WTC11 (cell line): Measurements from ENCODE around the gene JMJD6. TPM values are rescaled to one million over a fixed set of nuclear protein-coding genes. Genes with fewer than 3 reads are reported as not detected.

Experiments used
- ATAC-seq: fragments of 200-7000 bp; cut with Tn5 transposase; 2 replicates; pipeline ENCODE4 v1.10.0; 2021; ENCODE audit warnings: mild to moderate bottlenecking, moderate library complexity
- CTCF ChIA-PET: fragments of 300-600 bp; sonication (Branson Sonifier 250); formaldehyde crosslinking; loops from one replicate; lab custom pipeline; 2021; ENCODE audit warnings: antibody characterized with exemption; lab: Charles Lee
- POLR2A ChIA-PET: fragments of 350-600 bp; sonication (Branson Sonifier 250); formaldehyde crosslinking; loops from one replicate; lab custom pipeline; 2021; ENCODE audit warnings: antibody characterized with exemption; lab: Charles Lee
- DNase-seq: peaks from one replicate; pipeline ENCODE4 v3.0.0; 2021; ENCODE audit warnings: low spot score
- H3K27ac Mint-ChIP-seq: 2 replicates; pipeline ENCODE4 v1.8.0; 2021; ENCODE audit warnings: mixed read lengths
- H3K27me3 Mint-ChIP-seq: 2 replicates; pipeline ENCODE4 v1.8.0; 2021; ENCODE audit warnings: low read depth, mild to moderate bottlenecking, moderate library complexity, mixed read lengths
- H3K36me3 Mint-ChIP-seq: 2 replicates; pipeline ENCODE4 v1.8.0; 2021; ENCODE audit warnings: mixed read lengths
- H3K4me1 Mint-ChIP-seq: 2 replicates; pipeline ENCODE4 v1.8.0; 2022; ENCODE audit warnings: mixed read lengths
- H3K4me3 Mint-ChIP-seq: 2 replicates; pipeline ENCODE4 v1.8.0; 2021; ENCODE audit warnings: mild to moderate bottlenecking, moderate library complexity, mixed read lengths
- H3K9me3 Mint-ChIP-seq: 2 replicates; pipeline ENCODE4 v1.8.0; 2021; ENCODE audit warnings: mixed read lengths
- CBFB ChIP-seq: sonication (generic); formaldehyde crosslinking; IDR thresholded peaks from 2 replicates; pipeline ENCODE4 v1.8.1; 2022; ENCODE audit warnings: mild to moderate bottlenecking, low read depth, missing genetic modification reagents
- CREM ChIP-seq: sonication (generic); formaldehyde crosslinking; IDR thresholded peaks from 2 replicates; pipeline ENCODE4 v1.8.1; 2022; ENCODE audit warnings: mild to moderate bottlenecking, missing genetic modification reagents, moderate library complexity
- MAX ChIP-seq: sonication (generic); formaldehyde crosslinking; IDR thresholded peaks from 2 replicates; pipeline ENCODE4 v1.8.0; 2022; ENCODE audit warnings: mild to moderate bottlenecking, missing genetic modification reagents
- MXD4 ChIP-seq: fragments of 250-450 bp; sonication (Bioruptor Pico); IDR thresholded peaks from 2 replicates; pipeline ENCODE4 v1.8.0; 2021; ENCODE audit warnings: mild to moderate bottlenecking, moderate library complexity, borderline replicate concordance
- NR1H2 ChIP-seq: sonication (generic); formaldehyde crosslinking; IDR thresholded peaks from 2 replicates; pipeline ENCODE4 v1.9.0; 2021; ENCODE audit warnings: mild to moderate bottlenecking, moderate library complexity, missing genetic modification reagents
- SMAD3 ChIP-seq: sonication (generic); formaldehyde crosslinking; IDR thresholded peaks from 2 replicates; pipeline ENCODE4 v1.8.0; 2022; ENCODE audit warnings: missing genetic modification reagents, mild to moderate bottlenecking, borderline replicate concordance
- SOX15 ChIP-seq: fragments of 250-450 bp; sonication (Bioruptor Pico); IDR thresholded peaks from 2 replicates; pipeline ENCODE4 v1.9.0; 2021; ENCODE audit warnings: mild to moderate bottlenecking
- ZNF423 ChIP-seq: fragments of 250-450 bp; sonication (Bioruptor Pico); IDR thresholded peaks from 2 replicates; pipeline ENCODE4 v2.1.2; 2022; ENCODE audit warnings: mild to moderate bottlenecking, moderate library complexity
- ZNF671 ChIP-seq: fragments of 250-450 bp; sonication (Bioruptor Pico); IDR thresholded peaks from 2 replicates; pipeline ENCODE4 v1.8.0; 2021; ENCODE audit warnings: mild to moderate bottlenecking
- total RNA-seq: library from RNA; stranded (reverse); gene quantifications from 3 replicates; pipeline ENCODE4 v1.2.3, GENCODE V29; 2021
- TF ChIP-seq, protein P1 (sequence below): sonication (generic); formaldehyde crosslinking; IDR thresholded peaks from 2 replicates; pipeline ENCODE4 v1.8.1; 2023; ENCODE audit warnings: mild to moderate bottlenecking, missing genetic modification reagents, borderline replicate concordance
- TF ChIP-seq, protein P2 (sequence below): fragments of 250-450 bp; sonication (Bioruptor Pico); IDR thresholded peaks from 2 replicates; pipeline ENCODE4 v2.1.2; 2022; ENCODE audit warnings: mild to moderate bottlenecking, moderate library complexity
- TF ChIP-seq, protein P3 (sequence below): sonication (generic); formaldehyde crosslinking; IDR thresholded peaks from 2 replicates; pipeline ENCODE4 v1.8.0; 2023; ENCODE audit warnings: missing genetic modification reagents, mild to moderate bottlenecking, borderline replicate concordance
- TF ChIP-seq, protein P4 (sequence below): sonication (generic); formaldehyde crosslinking; IDR thresholded peaks from 2 replicates; pipeline ENCODE4 v1.8.1; 2022; ENCODE audit warnings: mild to moderate bottlenecking, missing genetic modification reagents, moderate library complexity, borderline replicate concordance
- TF ChIP-seq, protein P5 (sequence below): sonication (generic); formaldehyde crosslinking; IDR thresholded peaks from 2 replicates; pipeline ENCODE4 v1.8.1; 2023; ENCODE audit warnings: mild to moderate bottlenecking, missing genetic modification reagents, moderate library complexity

Gene JMJD6
- total RNA-seq, 1 experiment from 2014 or later = 21.6 TPM

DNA sequence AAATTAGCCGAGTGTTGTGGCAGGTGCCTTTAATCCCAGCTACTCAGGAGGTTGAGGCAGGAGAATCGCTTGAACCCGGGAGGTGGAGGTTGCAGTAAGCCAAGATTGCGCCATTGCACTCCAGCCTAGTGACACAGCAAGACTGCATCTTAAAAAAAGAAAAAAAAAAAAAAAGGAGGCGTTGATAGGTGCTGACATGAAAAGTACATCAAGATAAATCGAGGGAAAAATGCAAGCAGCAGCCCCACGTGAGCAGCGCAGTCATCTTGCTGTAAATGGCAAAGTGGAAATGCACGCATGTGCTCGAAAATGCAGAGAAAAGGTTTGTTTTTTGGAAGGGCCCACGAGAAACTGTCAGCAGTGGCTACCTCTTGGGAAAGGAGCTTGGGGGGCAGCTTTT lies 36.5 kb downstream of the JMJD6 start (continued):
- TF ChIP-seq, protein P1, sequence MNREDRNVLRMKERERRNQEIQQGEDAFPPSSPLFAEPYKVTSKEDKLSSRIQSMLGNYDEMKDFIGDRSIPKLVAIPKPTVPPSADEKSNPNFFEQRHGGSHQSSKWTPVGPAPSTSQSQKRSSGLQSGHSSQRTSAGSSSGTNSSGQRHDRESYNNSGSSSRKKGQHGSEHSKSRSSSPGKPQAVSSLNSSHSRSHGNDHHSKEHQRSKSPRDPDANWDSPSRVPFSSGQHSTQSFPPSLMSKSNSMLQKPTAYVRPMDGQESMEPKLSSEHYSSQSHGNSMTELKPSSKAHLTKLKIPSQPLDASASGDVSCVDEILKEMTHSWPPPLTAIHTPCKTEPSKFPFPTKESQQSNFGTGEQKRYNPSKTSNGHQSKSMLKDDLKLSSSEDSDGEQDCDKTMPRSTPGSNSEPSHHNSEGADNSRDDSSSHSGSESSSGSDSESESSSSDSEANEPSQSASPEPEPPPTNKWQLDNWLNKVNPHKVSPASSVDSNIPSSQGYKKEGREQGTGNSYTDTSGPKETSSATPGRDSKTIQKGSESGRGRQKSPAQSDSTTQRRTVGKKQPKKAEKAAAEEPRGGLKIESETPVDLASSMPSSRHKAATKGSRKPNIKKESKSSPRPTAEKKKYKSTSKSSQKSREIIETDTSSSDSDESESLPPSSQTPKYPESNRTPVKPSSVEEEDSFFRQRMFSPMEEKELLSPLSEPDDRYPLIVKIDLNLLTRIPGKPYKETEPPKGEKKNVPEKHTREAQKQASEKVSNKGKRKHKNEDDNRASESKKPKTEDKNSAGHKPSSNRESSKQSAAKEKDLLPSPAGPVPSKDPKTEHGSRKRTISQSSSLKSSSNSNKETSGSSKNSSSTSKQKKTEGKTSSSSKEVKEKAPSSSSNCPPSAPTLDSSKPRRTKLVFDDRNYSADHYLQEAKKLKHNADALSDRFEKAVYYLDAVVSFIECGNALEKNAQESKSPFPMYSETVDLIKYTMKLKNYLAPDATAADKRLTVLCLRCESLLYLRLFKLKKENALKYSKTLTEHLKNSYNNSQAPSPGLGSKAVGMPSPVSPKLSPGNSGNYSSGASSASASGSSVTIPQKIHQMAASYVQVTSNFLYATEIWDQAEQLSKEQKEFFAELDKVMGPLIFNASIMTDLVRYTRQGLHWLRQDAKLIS (CRISPR knock-in tag) = no peak
- TF ChIP-seq NR1H2 (CRISPR knock-in tag) = no peak
- no peak for TF ChIP-seq ZNF671
- TF ChIP-seq ZNF423 = no peak
- TF ChIP-seq, protein P2, sequence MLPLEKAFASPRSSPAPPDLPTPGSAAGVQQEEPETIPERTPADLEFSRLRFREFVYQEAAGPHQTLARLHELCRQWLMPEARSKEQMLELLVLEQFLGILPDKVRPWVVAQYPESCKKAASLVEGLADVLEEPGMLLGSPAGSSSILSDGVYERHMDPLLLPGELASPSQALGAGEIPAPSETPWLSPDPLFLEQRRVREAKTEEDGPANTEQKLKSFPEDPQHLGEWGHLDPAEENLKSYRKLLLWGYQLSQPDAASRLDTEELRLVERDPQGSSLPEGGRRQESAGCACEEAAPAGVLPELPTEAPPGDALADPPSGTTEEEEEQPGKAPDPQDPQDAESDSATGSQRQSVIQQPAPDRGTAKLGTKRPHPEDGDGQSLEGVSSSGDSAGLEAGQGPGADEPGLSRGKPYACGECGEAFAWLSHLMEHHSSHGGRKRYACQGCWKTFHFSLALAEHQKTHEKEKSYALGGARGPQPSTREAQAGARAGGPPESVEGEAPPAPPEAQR (CRISPR knock-in tag) = no peak
- no peak for TF ChIP-seq CBFB (CRISPR knock-in tag)
- TF ChIP-seq, protein P3, sequence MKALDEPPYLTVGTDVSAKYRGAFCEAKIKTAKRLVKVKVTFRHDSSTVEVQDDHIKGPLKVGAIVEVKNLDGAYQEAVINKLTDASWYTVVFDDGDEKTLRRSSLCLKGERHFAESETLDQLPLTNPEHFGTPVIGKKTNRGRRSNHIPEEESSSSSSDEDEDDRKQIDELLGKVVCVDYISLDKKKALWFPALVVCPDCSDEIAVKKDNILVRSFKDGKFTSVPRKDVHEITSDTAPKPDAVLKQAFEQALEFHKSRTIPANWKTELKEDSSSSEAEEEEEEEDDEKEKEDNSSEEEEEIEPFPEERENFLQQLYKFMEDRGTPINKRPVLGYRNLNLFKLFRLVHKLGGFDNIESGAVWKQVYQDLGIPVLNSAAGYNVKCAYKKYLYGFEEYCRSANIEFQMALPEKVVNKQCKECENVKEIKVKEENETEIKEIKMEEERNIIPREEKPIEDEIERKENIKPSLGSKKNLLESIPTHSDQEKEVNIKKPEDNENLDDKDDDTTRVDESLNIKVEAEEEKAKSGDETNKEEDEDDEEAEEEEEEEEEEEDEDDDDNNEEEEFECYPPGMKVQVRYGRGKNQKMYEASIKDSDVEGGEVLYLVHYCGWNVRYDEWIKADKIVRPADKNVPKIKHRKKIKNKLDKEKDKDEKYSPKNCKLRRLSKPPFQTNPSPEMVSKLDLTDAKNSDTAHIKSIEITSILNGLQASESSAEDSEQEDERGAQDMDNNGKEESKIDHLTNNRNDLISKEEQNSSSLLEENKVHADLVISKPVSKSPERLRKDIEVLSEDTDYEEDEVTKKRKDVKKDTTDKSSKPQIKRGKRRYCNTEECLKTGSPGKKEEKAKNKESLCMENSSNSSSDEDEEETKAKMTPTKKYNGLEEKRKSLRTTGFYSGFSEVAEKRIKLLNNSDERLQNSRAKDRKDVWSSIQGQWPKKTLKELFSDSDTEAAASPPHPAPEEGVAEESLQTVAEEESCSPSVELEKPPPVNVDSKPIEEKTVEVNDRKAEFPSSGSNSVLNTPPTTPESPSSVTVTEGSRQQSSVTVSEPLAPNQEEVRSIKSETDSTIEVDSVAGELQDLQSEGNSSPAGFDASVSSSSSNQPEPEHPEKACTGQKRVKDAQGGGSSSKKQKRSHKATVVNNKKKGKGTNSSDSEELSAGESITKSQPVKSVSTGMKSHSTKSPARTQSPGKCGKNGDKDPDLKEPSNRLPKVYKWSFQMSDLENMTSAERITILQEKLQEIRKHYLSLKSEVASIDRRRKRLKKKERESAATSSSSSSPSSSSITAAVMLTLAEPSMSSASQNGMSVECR (CRISPR knock-in tag) = no peak
- TF ChIP-seq SMAD3 (CRISPR knock-in tag) = no peak

DNA sequence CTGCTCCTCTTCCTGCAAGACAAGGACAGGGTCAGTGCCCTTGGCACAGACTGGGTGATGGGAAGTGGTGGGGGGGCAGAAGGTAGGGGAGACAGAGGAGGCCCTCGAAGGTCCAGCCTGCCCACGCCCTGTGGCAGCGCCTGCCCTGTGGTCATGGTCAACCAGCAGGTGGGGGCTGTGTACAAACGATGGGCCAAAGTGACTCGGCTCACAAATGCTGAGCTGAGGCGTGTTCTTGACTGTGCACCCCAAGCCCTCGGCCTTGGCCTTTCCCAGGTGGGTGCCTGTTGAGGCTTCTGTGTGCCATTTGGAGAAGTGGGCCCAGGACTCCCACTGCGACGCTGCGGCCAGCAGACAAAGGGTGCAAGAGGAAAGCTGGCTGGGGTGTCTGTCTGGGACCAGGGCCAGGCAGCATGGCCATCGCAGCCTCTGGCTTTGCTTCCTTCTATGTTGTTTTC lies 38.2 kb downstream of the JMJD6 start:
- no peak overlapping the region for H3K4me3 Mint-ChIP-seq
- H3K4me1 Mint-ChIP-seq = peaks cover 18% of the 10 kb centered on the region
- ChIA-PET POLR2A (no interaction called here), CTCF (interaction anchor here (0.5 to 1.4 kb wide), 11 partner anchors 9 to 950 kb away, joined by 3 to 8 read pairs (median 4); no protein-coding TSS in a partner anchor)
- TF ChIP-seq, protein P4, sequence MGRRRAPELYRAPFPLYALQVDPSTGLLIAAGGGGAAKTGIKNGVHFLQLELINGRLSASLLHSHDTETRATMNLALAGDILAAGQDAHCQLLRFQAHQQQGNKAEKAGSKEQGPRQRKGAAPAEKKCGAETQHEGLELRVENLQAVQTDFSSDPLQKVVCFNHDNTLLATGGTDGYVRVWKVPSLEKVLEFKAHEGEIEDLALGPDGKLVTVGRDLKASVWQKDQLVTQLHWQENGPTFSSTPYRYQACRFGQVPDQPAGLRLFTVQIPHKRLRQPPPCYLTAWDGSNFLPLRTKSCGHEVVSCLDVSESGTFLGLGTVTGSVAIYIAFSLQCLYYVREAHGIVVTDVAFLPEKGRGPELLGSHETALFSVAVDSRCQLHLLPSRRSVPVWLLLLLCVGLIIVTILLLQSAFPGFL (CRISPR knock-in tag) = no peak
- TF ChIP-seq, protein P5, sequence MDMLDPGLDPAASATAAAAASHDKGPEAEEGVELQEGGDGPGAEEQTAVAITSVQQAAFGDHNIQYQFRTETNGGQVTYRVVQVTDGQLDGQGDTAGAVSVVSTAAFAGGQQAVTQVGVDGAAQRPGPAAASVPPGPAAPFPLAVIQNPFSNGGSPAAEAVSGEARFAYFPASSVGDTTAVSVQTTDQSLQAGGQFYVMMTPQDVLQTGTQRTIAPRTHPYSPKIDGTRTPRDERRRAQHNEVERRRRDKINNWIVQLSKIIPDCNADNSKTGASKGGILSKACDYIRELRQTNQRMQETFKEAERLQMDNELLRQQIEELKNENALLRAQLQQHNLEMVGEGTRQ (CRISPR knock-in tag) = no peak
- TF ChIP-seq, protein P1 (CRISPR knock-in tag) = no peak
- TF ChIP-seq MXD4 (CRISPR knock-in tag) = no peak
- no peak for TF ChIP-seq CREM (CRISPR knock-in tag)
- TF ChIP-seq SOX15 = no peak
- no peak for TF ChIP-seq MAX (CRISPR knock-in tag)
- H3K27ac Mint-ChIP-seq = peak overlapping the region; percentile 23
- no peak for DNase-seq
- no peaks in the 10 kb centered on the region for H3K36me3 Mint-ChIP-seq
- ATAC-seq = no peak
- no peaks in the 10 kb centered on the region for H3K27me3 Mint-ChIP-seq
- no peaks in the 10 kb centered on the region for H3K9me3 Mint-ChIP-seq
